Measurements from ENCODE around the gene ARHGEF18. TPM values are rescaled to one million over a fixed set of nuclear protein-coding genes. Genes with fewer than 3 reads are reported as not detected.

ARHGEF18 gene
- total and polyA plus RNA-seq, 2 experiments from 2014 or later, result 12.8 to 47.6 TPM

DNA sequence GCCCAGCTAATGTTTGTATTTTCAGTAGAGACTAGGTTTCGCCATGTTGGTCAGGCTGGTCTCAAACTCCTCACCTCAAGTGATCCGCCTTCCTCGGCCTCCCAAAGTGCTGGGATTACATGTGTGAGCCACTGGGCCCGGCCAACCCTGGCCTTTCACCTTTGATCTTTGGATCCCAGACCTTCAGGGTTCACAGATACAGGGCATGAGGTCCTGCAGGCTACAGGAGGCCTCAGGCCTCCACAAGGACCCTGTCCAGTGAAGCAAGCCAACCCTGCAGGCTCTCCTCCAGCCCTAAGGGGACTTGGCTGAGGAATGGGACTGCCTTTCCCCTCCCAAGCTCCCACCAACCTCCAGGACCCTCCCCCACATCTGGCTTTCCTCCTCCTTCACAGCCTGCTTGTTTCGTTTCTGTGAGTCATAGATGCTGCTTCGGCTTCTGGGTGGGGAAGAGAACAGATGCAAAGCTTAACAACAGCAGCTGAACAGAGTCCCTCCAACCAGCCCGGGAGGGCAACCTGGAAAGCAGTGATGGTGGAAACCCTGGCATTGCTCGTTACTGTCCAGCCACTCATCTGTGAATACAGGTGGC is 11.8 kb downstream of the ARHGEF18 start:
- Histone ChIP-seq H3K9me2 (ENCODE audit: insufficient read depth) (peaks cover 10% of the 10 kb centered on the region; the same call in 1 of the 2 replicates), H3K79me2 (replicated peaks; ENCODE audit: insufficient read depth) (no peaks in the 10 kb centered on the region), H3K27ac (ENCODE audit: low read depth) (no peak overlapping the region), H3F3A (replicated peaks; ENCODE audit: low read depth) (no peaks in the 10 kb centered on the region), H3K36me3 (ENCODE audit: insufficient read depth) (no peaks in the 10 kb centered on the region), H3K4me2 (no peak overlapping the region), H3K4me3 (no peak overlapping the region), H2AFZ (no peak overlapping the region), H3K4me1 (ENCODE audit: insufficient read depth) (no peaks in the 10 kb centered on the region), H3K27me3 (ENCODE audit: insufficient read depth) (no peaks in the 10 kb centered on the region), H4K20me1 (replicated peaks; ENCODE audit: insufficient read depth) (no peaks in the 10 kb centered on the region)
- Mint-ChIP-seq H3K4me3 (no peak overlapping the region), H3K27me3 (ENCODE audit: insufficient read depth, low read depth, poor library complexity) (peaks cover 9% of the 10 kb centered on the region), H3K36me3 (ENCODE audit: low read depth) (no peaks in the 10 kb centered on the region; the same call in 2 of the 3 replicates), H3K27ac (no peak overlapping the region), H3K4me1 (no peaks in the 10 kb centered on the region), H3K9me3 (no peaks in the 10 kb centered on the region; the same call in 1 of the 3 replicates)
- ATAC-seq, result no peak
- TF ChIP-seq ZNF331 (CRISPR knock-in tag; IDR thresholded peaks at IDR 0.05; ENCODE audit: low read depth) (no peak), STAT1 (IDR thresholded peaks at IDR 0.05; ENCODE audit: unreplicated experiment) (no peak), EZH2 (IDR thresholded peaks at IDR 0.05; ENCODE audit: low read depth, unreplicated experiment) (no peak), JUNB (IDR thresholded peaks at IDR 0.05; ENCODE audit: unreplicated experiment) (no peak), CREB1 (CRISPR knock-in tag; IDR thresholded peaks at IDR 0.05; ENCODE audit: low read depth) (no peak)
- TF ChIP-seq, protein P1, sequence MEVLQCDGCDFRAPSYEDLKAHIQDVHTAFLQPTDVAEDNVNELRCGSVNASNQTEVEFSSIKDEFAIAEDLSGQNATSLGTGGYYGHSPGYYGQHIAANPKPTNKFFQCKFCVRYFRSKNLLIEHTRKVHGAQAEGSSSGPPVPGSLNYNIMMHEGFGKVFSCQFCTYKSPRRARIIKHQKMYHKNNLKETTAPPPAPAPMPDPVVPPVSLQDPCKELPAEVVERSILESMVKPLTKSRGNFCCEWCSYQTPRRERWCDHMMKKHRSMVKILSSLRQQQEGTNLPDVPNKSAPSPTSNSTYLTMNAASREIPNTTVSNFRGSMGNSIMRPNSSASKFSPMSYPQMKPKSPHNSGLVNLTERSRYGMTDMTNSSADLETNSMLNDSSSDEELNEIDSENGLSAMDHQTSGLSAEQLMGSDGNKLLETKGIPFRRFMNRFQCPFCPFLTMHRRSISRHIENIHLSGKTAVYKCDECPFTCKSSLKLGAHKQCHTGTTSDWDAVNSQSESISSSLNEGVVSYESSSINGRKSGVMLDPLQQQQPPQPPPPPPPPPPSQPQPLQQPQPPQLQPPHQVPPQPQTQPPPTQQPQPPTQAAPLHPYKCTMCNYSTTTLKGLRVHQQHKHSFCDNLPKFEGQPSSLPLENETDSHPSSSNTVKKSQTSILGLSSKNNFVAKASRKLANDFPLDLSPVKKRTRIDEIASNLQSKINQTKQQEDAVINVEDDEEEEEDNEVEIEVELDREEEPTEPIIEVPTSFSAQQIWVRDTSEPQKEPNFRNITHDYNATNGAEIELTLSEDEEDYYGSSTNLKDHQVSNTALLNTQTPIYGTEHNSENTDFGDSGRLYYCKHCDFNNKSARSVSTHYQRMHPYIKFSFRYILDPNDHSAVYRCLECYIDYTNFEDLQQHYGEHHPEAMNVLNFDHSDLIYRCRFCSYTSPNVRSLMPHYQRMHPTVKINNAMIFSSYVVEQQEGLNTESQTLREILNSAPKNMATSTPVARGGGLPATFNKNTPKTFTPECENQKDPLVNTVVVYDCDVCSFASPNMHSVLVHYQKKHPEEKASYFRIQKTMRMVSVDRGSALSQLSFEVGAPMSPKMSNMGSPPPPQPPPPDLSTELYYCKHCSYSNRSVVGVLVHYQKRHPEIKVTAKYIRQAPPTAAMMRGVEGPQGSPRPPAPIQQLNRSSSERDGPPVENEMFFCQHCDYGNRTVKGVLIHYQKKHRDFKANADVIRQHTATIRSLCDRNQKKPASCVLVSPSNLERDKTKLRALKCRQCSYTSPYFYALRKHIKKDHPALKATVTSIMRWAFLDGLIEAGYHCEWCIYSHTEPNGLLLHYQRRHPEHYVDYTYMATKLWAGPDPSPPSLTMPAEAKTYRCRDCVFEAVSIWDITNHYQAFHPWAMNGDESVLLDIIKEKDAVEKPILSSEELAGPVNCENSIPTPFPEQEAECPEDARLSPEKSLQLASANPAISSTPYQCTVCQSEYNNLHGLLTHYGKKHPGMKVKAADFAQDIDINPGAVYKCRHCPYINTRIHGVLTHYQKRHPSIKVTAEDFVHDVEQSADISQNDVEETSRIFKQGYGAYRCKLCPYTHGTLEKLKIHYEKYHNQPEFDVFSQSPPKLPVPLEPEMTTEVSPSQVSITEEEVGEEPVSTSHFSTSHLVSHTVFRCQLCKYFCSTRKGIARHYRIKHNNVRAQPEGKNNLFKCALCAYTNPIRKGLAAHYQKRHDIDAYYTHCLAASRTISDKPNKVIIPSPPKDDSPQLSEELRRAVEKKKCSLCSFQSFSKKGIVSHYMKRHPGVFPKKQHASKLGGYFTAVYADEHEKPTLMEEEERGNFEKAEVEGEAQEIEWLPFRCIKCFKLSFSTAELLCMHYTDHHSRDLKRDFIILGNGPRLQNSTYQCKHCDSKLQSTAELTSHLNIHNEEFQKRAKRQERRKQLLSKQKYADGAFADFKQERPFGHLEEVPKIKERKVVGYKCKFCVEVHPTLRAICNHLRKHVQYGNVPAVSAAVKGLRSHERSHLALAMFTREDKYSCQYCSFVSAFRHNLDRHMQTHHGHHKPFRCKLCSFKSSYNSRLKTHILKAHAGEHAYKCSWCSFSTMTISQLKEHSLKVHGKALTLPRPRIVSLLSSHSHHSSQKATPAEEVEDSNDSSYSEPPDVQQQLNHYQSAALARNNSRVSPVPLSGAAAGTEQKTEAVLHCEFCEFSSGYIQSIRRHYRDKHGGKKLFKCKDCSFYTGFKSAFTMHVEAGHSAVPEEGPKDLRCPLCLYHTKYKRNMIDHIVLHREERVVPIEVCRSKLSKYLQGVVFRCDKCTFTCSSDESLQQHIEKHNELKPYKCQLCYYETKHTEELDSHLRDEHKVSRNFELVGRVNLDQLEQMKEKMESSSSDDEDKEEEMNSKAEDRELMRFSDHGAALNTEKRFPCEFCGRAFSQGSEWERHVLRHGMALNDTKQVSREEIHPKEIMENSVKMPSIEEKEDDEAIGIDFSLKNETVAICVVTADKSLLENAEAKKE (CRISPR knock-in tag; IDR thresholded peaks at IDR 0.05), result no peak
- TF ChIP-seq, protein P2, sequence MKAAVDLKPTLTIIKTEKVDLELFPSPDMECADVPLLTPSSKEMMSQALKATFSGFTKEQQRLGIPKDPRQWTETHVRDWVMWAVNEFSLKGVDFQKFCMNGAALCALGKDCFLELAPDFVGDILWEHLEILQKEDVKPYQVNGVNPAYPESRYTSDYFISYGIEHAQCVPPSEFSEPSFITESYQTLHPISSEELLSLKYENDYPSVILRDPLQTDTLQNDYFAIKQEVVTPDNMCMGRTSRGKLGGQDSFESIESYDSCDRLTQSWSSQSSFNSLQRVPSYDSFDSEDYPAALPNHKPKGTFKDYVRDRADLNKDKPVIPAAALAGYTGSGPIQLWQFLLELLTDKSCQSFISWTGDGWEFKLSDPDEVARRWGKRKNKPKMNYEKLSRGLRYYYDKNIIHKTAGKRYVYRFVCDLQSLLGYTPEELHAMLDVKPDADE (IDR thresholded peaks at IDR 0.05), result no peak
- DNase-seq (ENCODE audit: low spot score), result no peak
